ENCODE measurements around the gene CGNL1.

The CGNL1 gene

GRCh38 chr15:57354436-57355123, 21.7 kb upstream of the CGNL1 start:
- DNase-seq (ENCODE audit: low read depth) = no peak

- no peak for DNase-seq (ENCODE audit: low read depth)
Measured at GRCh38 chr15:57355259-57355658, 21.0 kb upstream of the CGNL1 start.

GRCh38 chr15:57356178-57356577, 20.1 kb upstream of the CGNL1 start:
- DNase-seq (ENCODE audit: low read depth) = no peak

GRCh38 chr15:57356636-57357035, 19.7 kb upstream of the CGNL1 start:
- no peak for DNase-seq (ENCODE audit: low read depth)

- DNase-seq (ENCODE audit: low read depth) = no peak
Measured at GRCh38 chr15:57357799-57358198, 18.5 kb upstream of the CGNL1 start.

GRCh38 chr15:57358571-57358970, 17.7 kb upstream of the CGNL1 start:
- DNase-seq (ENCODE audit: low read depth) = no peak

- no peak for DNase-seq (ENCODE audit: low read depth)
Measured at GRCh38 chr15:57363661-57364060, 12.6 kb upstream of the CGNL1 start.

GRCh38 chr15:57364282-57365007, 11.9 kb upstream of the CGNL1 start:
- no peak for DNase-seq (ENCODE audit: low read depth)

GRCh38 chr15:57367556-57367955, 8.7 kb upstream of the CGNL1 start:
- no peak for DNase-seq (ENCODE audit: low read depth)

- no peak for DNase-seq (ENCODE audit: low read depth)
Measured at GRCh38 chr15:57370929-57371328, 5.4 kb upstream of the CGNL1 start.

- DNase-seq (ENCODE audit: low read depth) = no peak
Measured at GRCh38 chr15:57373251-57373881, 2.9 kb upstream of the CGNL1 start.

- no peak for DNase-seq (ENCODE audit: low read depth)
Measured at GRCh38 chr15:57373882-57374276, 2.4 kb upstream of the CGNL1 start.

- DNase-seq (ENCODE audit: low read depth) = no peak
Measured at GRCh38 chr15:57376696-57377477, 582 bp downstream of the CGNL1 start.

GRCh38 chr15:57377478-57377847, 1.2 kb downstream of the CGNL1 start:
- no peak for DNase-seq (ENCODE audit: low read depth)

GRCh38 chr15:57379487-57379886, 3.2 kb downstream of the CGNL1 start:
- no peak for DNase-seq (ENCODE audit: low read depth)

GRCh38 chr15:57380854-57381253, 4.5 kb downstream of the CGNL1 start:
- DNase-seq (ENCODE audit: low read depth) = no peak

- DNase-seq (ENCODE audit: low read depth) = no peak
Measured at GRCh38 chr15:57382215-57382614, 5.9 kb downstream of the CGNL1 start.

- no peak for DNase-seq (ENCODE audit: low read depth)
Measured at GRCh38 chr15:57382969-57383368, 6.7 kb downstream of the CGNL1 start.

GRCh38 chr15:57384024-57384423, 7.7 kb downstream of the CGNL1 start:
- no peak for DNase-seq (ENCODE audit: low read depth)

GRCh38 chr15:57384816-57385215, 8.5 kb downstream of the CGNL1 start:
- peak; percentile 16 for DNase-seq (ENCODE audit: low read depth)

GRCh38 chr15:57385923-57386390, 9.7 kb downstream of the CGNL1 start:
- DNase-seq (ENCODE audit: low read depth) = no peak

GRCh38 chr15:57386976-57387375, 10.7 kb downstream of the CGNL1 start:
- no peak for DNase-seq (ENCODE audit: low read depth)
